Measurements from ENCODE around the gene HSD17B12. TPM values are rescaled to one million over a fixed set of nuclear protein-coding genes. Genes with fewer than 3 reads are reported as not detected.

HSD17B12 gene
- total RNA-seq, 2 donors from 2014 or later = 39.7 to 42.8 TPM

DNA sequence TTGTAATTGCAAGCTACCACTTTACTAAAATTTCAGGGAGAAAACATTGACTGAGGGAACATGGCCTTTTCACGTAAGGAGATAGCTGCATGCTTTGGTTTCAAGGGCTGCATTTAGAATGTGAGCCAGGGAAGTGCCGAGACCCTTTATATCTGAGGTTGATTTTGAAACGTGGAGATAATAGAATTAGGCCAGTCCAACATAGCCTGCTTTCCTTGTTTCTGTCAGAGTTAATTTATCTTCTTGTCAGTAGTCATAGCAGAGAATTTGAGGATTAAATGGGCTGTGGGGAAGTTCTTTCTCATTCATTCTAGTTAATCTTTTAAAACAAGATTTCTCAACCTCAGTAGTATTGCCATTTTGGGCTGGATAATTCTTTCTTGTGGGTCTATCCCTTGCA, 212.3 kb downstream of the HSD17B12 start:
- 59 to 63% methylated on average over 3 of the region's 3 CpGs for WGBS, 2 donors
- Histone ChIP-seq H3K27ac (no peak overlapping the region), H3K36me3 (replicated peaks in 1 of 2; ENCODE audit: insufficient read depth in 1 of 2, low read depth in 2 of 2) (peaks cover 0 to 33% of the 10 kb centered on the region in 2 donors), H3K4me3 (no peak overlapping the region), H3K4me1 (peaks cover 7% of the 10 kb centered on the region), H3K27me3 (no peaks in the 10 kb centered on the region), H3K9me3 (no peaks in the 10 kb centered on the region)
- no peak for DNase-seq
- intact Hi-C loops (cut with DNase I) = no loop called here
- ATAC-seq = no peak
- TF ChIP-seq, protein P1, sequence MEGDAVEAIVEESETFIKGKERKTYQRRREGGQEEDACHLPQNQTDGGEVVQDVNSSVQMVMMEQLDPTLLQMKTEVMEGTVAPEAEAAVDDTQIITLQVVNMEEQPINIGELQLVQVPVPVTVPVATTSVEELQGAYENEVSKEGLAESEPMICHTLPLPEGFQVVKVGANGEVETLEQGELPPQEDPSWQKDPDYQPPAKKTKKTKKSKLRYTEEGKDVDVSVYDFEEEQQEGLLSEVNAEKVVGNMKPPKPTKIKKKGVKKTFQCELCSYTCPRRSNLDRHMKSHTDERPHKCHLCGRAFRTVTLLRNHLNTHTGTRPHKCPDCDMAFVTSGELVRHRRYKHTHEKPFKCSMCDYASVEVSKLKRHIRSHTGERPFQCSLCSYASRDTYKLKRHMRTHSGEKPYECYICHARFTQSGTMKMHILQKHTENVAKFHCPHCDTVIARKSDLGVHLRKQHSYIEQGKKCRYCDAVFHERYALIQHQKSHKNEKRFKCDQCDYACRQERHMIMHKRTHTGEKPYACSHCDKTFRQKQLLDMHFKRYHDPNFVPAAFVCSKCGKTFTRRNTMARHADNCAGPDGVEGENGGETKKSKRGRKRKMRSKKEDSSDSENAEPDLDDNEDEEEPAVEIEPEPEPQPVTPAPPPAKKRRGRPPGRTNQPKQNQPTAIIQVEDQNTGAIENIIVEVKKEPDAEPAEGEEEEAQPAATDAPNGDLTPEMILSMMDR (IDR thresholded peaks at IDR 0.05) = no peak
- no peak for TF ChIP-seq POLR2A (IDR thresholded peaks at IDR 0.05)

DNA sequence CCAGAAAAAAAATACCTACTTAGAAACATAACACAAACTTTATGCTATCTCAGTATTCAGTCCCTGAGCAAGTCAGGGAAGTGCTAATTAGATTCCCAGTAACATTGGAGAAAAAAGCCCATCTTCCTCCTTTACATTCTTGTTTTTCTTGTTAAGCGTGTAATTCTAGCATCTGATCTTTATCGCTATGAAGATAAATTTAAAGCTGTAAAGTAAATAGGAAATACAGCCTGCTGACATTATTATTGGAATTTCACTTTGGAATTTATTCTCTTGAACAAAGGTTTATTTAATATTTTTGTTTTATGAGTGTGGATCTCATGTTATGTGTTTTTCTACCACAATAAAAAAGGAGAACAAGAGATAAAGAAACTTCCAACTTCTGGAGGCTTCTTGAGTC, 214.0 kb downstream of the HSD17B12 start:
- Histone ChIP-seq H3K4me1 (peaks cover 6% of the 10 kb centered on the region), H3K27ac (no peak overlapping the region), H3K27me3 (no peaks in the 10 kb centered on the region), H3K4me3 (no peak overlapping the region), H3K9me3 (no peaks in the 10 kb centered on the region), H3K36me3 (replicated peaks in 1 of 2; ENCODE audit: insufficient read depth in 1 of 2, low read depth in 2 of 2) (peaks cover 0 to 44% of the 10 kb centered on the region in 2 donors)
- intact Hi-C loops (cut with DNase I) = no loop called here
- DNase-seq (no peak), ATAC-seq (no peak)
- TF ChIP-seq, protein P1 (IDR thresholded peaks at IDR 0.05) = no peak
- no peak for TF ChIP-seq POLR2A (IDR thresholded peaks at IDR 0.05)
- WGBS, 2 donors = 60 to 67% methylated on average over 2 of the region's 2 CpGs

DNA sequence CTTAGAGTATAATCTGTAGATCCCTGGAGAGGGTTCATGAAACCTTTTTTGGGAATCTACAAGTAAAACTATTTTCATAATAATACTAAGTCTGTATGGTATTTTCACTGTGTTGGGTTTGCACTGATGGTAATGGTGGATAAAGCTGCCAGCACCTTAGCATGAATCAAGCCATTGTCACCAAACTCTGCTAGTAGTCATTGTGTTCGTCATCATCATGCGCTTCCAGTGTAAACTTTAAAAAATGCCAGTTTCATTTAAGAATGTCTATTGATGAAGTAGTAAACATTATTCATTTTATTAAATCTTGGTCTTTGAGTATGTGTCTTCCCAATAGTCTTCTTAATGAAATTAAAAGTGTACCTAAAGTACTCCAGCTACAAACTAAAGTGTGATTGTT, 215.1 kb downstream of the HSD17B12 start:
- H3K9me3 ChIP-seq = no peaks in the 10 kb centered on the region
- ATAC-seq (no peak), DNase-seq (no peak)
- no peak overlapping the region for H3K4me3 ChIP-seq
- WGBS, 2 donors = 80 to 93% methylated on average over 2 of the region's 2 CpGs
- no peaks in the 10 kb centered on the region for H3K4me1 ChIP-seq
- peaks cover 0 to 45% of the 10 kb centered on the region in 2 donors for H3K36me3 ChIP-seq (replicated peaks in 1 of 2; ENCODE audit: insufficient read depth in 1 of 2, low read depth in 2 of 2)
- TF ChIP-seq, protein P1 (IDR thresholded peaks at IDR 0.05) = no peak
- no peak for TF ChIP-seq POLR2A (IDR thresholded peaks at IDR 0.05)
- H3K27ac ChIP-seq = no peak overlapping the region
- intact Hi-C loops (cut with DNase I) = no loop called here
- H3K27me3 ChIP-seq = no peaks in the 10 kb centered on the region

GRCh38 chr11:43898574-43898973, 218.0 kb downstream of the HSD17B12 start:
- Histone ChIP-seq H3K27ac (no peak overlapping the region), H3K9me3 (no peaks in the 10 kb centered on the region), H3K4me1 (no peaks in the 10 kb centered on the region), H3K36me3 (replicated peaks in 1 of 2; ENCODE audit: insufficient read depth in 1 of 2, low read depth in 2 of 2) (peaks cover 0 to 30% of the 10 kb centered on the region in 2 donors), H3K27me3 (no peaks in the 10 kb centered on the region), H3K4me3 (no peak overlapping the region)
- 87 to 88% methylated on average over 7 of the region's 7 CpGs for WGBS, 2 donors
- intact Hi-C loops (cut with DNase I) = no loop called here
- ATAC-seq (no peak), DNase-seq (no peak)
- TF ChIP-seq, protein P1 (IDR thresholded peaks at IDR 0.05) = no peak
- no peak for TF ChIP-seq POLR2A (IDR thresholded peaks at IDR 0.05)

GRCh38 chr11:43899094-43899493, 218.6 kb downstream of the HSD17B12 start:
- peaks cover 0 to 30% of the 10 kb centered on the region in 2 donors for H3K36me3 ChIP-seq (replicated peaks in 1 of 2; ENCODE audit: insufficient read depth in 1 of 2, low read depth in 2 of 2)
- no peak overlapping the region for H3K27ac ChIP-seq
- H3K4me1 ChIP-seq = no peaks in the 10 kb centered on the region
- TF ChIP-seq, protein P1 (IDR thresholded peaks at IDR 0.05) = no peak
- TF ChIP-seq POLR2A (IDR thresholded peaks at IDR 0.05) = no peak
- H3K27me3 ChIP-seq = no peaks in the 10 kb centered on the region
- intact Hi-C loops (cut with DNase I) = no loop called here
- WGBS, 2 donors = 83 to 94% methylated on average over 7 to 13 of the region's 13 CpGs
- no peak for DNase-seq
- no peak overlapping the region for H3K4me3 ChIP-seq
- no peak for ATAC-seq
- H3K9me3 ChIP-seq = no peaks in the 10 kb centered on the region
